ENCODE measurements around the gene SLC6A18.

Gene SLC6A18

DNA sequence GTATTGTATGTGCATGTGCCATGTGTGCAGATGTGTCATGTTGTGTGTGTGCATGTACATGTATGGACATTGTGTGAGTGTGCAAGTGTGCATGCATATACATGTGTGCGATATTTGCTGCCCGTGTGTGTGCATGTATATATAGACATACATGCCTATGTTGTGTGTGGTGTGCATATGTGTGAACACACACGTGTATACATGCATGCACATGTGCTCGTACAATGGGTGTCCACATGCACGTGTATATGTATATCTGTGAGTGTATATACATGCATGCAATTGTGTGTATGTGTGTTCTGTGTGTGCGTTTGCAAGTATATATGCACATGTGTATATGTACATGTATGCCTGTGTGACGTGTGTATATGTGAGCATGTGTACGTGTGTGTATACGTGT, 3.0 kb upstream of the SLC6A18 start:
- in situ Hi-C loops (cut with MboI; ENCODE audit: low sequenced_read_pairs, unreplicated experiment): no loop called here
- no peak for DNase-seq (ENCODE audit: low spot score)
- TF ChIP-seq, protein P1, sequence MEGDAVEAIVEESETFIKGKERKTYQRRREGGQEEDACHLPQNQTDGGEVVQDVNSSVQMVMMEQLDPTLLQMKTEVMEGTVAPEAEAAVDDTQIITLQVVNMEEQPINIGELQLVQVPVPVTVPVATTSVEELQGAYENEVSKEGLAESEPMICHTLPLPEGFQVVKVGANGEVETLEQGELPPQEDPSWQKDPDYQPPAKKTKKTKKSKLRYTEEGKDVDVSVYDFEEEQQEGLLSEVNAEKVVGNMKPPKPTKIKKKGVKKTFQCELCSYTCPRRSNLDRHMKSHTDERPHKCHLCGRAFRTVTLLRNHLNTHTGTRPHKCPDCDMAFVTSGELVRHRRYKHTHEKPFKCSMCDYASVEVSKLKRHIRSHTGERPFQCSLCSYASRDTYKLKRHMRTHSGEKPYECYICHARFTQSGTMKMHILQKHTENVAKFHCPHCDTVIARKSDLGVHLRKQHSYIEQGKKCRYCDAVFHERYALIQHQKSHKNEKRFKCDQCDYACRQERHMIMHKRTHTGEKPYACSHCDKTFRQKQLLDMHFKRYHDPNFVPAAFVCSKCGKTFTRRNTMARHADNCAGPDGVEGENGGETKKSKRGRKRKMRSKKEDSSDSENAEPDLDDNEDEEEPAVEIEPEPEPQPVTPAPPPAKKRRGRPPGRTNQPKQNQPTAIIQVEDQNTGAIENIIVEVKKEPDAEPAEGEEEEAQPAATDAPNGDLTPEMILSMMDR (IDR thresholded peaks at IDR 0.05; ENCODE audit: borderline replicate concordance, control extremely low read depth, extremely low read depth, insufficient read depth, missing control alignments): no peak

DNA sequence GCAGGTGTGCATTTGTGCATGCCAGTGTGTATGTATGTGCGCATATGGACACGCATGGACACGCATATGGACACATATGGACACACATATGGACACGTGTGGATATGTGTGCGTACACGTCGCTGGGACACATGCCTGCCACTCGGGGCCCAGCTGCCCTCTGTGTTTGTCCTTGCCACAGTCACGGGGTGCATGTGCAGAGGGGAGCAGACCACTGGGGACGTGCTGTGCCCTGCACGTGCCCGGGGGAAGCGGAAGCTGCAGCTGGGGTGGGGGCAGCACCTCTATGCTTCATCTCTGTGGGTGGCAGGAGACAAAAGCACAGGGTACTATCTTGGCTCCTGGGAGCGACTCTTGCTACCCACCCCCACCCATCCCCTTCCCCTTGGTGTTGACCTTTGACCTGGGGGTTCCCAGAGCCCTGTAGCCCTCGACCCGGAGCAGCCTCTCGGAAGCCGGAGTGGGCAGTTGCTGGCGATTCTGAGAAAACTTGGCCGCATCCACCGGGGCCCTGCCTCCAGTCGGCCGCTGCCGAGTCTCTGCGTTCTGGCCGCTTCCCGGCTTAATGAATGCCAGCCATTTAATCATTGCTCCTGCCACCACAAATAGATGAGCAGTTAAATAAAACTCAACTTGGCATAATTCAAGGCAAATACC, 2.4 kb upstream of the SLC6A18 start:
- DNase-seq (ENCODE audit: low spot score): no peak
- TF ChIP-seq, protein P1 (IDR thresholded peaks at IDR 0.05; ENCODE audit: borderline replicate concordance, control extremely low read depth, extremely low read depth, insufficient read depth, missing control alignments): no peak
- in situ Hi-C loops (cut with MboI; ENCODE audit: low sequenced_read_pairs, unreplicated experiment): no loop called here

DNA sequence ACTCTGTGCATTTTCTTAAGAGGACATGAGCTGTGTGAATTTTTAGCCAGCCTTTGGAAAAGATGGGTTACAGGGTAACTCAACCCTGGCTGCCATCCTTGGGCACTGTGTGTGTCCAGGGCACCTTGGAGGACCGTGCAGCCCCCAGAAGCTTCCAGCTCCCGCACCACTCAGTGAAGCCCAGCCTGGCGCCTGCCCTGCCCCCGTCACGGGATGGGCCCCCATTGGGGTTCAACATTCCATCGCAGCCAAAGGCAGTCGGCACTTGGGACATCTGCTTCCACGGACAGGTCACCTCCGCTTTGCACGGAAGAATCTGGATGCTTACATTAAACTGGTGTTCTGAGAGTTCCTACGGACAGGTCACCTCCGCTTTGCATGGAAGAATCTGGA, 1.9 kb upstream of the SLC6A18 start:
- TF ChIP-seq, protein P1 (IDR thresholded peaks at IDR 0.05; ENCODE audit: borderline replicate concordance, control extremely low read depth, extremely low read depth, insufficient read depth, missing control alignments): no peak
- DNase-seq (ENCODE audit: low spot score): no peak
- in situ Hi-C loops (cut with MboI; ENCODE audit: low sequenced_read_pairs, unreplicated experiment): no loop called here

DNA sequence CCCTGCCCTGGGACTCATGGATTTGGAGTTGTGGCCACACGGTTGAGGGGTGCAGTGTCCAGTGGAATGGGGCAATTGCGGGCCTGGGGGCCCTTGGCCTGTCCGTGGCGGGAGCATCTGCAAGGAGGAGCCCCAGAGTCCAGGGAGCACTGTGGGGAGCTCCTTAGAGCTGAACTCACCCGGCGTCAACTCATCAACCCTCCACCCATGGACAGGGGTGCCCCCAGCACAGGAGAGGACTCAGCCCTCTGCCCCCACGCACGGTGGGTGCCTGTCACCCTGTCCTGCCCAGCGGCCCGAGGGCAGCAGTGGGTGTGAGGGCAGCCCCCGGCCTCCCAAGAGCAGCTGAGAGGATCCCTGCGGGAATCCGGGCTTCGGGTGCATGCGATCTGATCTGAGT, 550 bp upstream of the SLC6A18 start:
- TF ChIP-seq, protein P1 (IDR thresholded peaks at IDR 0.05; ENCODE audit: borderline replicate concordance, control extremely low read depth, extremely low read depth, insufficient read depth, missing control alignments): no peak
- in situ Hi-C loops (cut with MboI; ENCODE audit: low sequenced_read_pairs, unreplicated experiment): no loop called here
- no peak for DNase-seq (ENCODE audit: low spot score)

DNA sequence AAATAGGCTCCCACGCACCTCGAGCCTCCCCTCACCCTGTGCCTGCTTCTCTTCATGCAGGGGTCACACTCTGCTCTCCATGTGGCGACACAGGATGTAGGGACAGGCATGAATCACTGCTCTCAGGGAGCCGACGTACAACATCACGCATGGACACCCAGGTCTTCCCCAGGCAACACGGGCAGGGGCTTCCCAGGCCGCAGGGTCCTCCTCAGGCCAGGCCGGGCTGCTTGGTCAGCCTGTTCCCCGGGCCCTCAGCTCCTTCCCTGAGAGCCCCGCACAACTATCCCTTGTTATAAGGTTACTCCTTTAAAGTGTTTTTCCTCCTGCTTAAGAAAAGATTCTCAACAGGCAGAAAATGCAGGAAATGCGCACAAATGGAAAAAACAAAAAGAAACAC, 1.1 kb downstream of the SLC6A18 start:
- DNase-seq (ENCODE audit: low spot score): no peak
- TF ChIP-seq, protein P1 (IDR thresholded peaks at IDR 0.05; ENCODE audit: borderline replicate concordance, control extremely low read depth, extremely low read depth, insufficient read depth, missing control alignments): no peak
- in situ Hi-C loops (cut with MboI; ENCODE audit: low sequenced_read_pairs, unreplicated experiment): no loop called here

DNA sequence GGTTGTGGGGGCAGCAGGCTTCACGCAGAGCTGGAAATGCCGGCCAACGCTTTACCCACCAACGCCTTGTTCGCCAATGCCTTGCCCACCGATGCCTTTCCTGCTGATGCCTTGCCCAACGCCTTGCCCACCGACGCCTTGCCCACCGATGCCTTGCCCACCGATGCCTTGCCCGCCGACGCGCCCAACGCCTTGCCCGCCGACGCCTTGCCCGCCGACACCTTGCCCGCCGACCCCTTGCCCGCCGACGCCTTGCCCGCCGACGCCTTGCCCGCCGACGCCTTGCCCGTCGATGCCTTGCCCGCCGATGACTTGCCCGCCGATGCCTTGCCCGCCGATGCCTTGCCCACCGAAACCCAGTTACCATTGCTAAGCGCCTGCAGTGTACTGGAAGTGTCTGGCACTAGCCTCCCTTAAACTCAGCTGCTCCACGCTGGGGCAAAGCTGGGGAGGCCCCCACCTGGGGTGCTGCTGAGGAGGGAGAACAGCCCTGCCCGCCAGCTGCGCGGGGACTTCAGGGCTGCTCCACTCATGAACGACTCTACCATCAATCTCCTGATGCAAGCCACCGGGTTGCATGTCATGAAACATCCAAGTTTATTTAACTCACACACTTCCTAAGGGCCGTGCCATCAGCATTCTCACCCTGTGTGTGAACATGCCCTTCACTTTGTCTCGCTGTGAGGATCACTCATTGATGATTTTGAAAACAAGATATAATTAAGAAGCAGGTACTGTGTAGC, 1.8 kb downstream of the SLC6A18 start:
- in situ Hi-C loops (cut with MboI; ENCODE audit: low sequenced_read_pairs, unreplicated experiment): no loop called here
- TF ChIP-seq, protein P1 (IDR thresholded peaks at IDR 0.05; ENCODE audit: borderline replicate concordance, control extremely low read depth, extremely low read depth, insufficient read depth, missing control alignments): no peak
- DNase-seq (ENCODE audit: low spot score): no peak
